ENCODE results near the gene GLYAT. TPM values are rescaled to one million over a fixed set of nuclear protein-coding genes. Genes with fewer than 3 reads are reported as not detected.

GLYAT gene
- total RNA-seq, 1 donor = not detected

- H3K4me2 ChIP-seq (ENCODE audit: insufficient read depth, low read length) = no peak overlapping the region
- no peaks in the 10 kb centered on the region for H4K20me1 ChIP-seq (ENCODE audit: insufficient read depth, low read length)
- H3K27ac ChIP-seq (ENCODE audit: low read depth, low read length) = no peak overlapping the region
- TF ChIP-seq CTCF (IDR thresholded peaks at IDR 0.05; ENCODE audit: extremely low read depth, low read depth, low read length) = no peak
- H3K36me3 ChIP-seq (ENCODE audit: insufficient read depth, low read length) = no peaks in the 10 kb centered on the region
- H3K79me2 ChIP-seq (ENCODE audit: insufficient read depth, low read length) = no peaks in the 10 kb centered on the region
- no peak for DNase-seq (ENCODE audit: insufficient read length, low spot score, missing footprints)
- no peaks in the 10 kb centered on the region for H3K9me3 ChIP-seq (ENCODE audit: low read depth, low read length)
- no peaks in the 10 kb centered on the region for H3K27me3 ChIP-seq (ENCODE audit: insufficient read depth, low read length)
- no peak overlapping the region for H3K4me3 ChIP-seq (ENCODE audit: insufficient read depth, low read length)
- no peak overlapping the region for H2AFZ ChIP-seq (ENCODE audit: low read length)
- H3K4me1 ChIP-seq (ENCODE audit: insufficient read depth, low read length) = no peaks in the 10 kb centered on the region
Observed at GRCh38 chr11:58742981-58743880, 11.5 kb upstream of the GLYAT start.

- Histone ChIP-seq H2AFZ (ENCODE audit: low read length) (no peak overlapping the region), H3K27me3 (ENCODE audit: insufficient read depth, low read length) (no peaks in the 10 kb centered on the region), H3K4me1 (ENCODE audit: insufficient read depth, low read length) (no peaks in the 10 kb centered on the region), H3K36me3 (ENCODE audit: insufficient read depth, low read length) (no peaks in the 10 kb centered on the region), H3K79me2 (ENCODE audit: insufficient read depth, low read length) (no peaks in the 10 kb centered on the region), H3K4me3 (ENCODE audit: insufficient read depth, low read length) (no peak overlapping the region), H3K27ac (ENCODE audit: low read depth, low read length) (no peak overlapping the region), H3K9me3 (ENCODE audit: low read depth, low read length) (no peaks in the 10 kb centered on the region), H4K20me1 (ENCODE audit: insufficient read depth, low read length) (no peaks in the 10 kb centered on the region), H3K4me2 (ENCODE audit: insufficient read depth, low read length) (no peak overlapping the region)
- no peak for TF ChIP-seq CTCF (IDR thresholded peaks at IDR 0.05; ENCODE audit: extremely low read depth, low read depth, low read length)
- DNase-seq (ENCODE audit: insufficient read length, low spot score, missing footprints) = no peak
Observed at GRCh38 chr11:58742140-58742539, 10.4 kb upstream of the GLYAT start.

- Histone ChIP-seq H4K20me1 (ENCODE audit: insufficient read depth, low read length) (no peaks in the 10 kb centered on the region), H3K36me3 (ENCODE audit: insufficient read depth, low read length) (no peaks in the 10 kb centered on the region), H3K27ac (ENCODE audit: low read depth, low read length) (no peak overlapping the region), H3K4me3 (ENCODE audit: insufficient read depth, low read length) (no peak overlapping the region), H3K4me1 (ENCODE audit: insufficient read depth, low read length) (no peaks in the 10 kb centered on the region), H3K27me3 (ENCODE audit: insufficient read depth, low read length) (no peaks in the 10 kb centered on the region), H3K79me2 (ENCODE audit: insufficient read depth, low read length) (no peaks in the 10 kb centered on the region), H2AFZ (ENCODE audit: low read length) (no peak overlapping the region), H3K9me3 (ENCODE audit: low read depth, low read length) (no peaks in the 10 kb centered on the region), H3K4me2 (ENCODE audit: insufficient read depth, low read length) (no peak overlapping the region)
- DNase-seq (ENCODE audit: insufficient read length, low spot score, missing footprints) = no peak
- TF ChIP-seq CTCF (IDR thresholded peaks at IDR 0.05; ENCODE audit: extremely low read depth, low read depth, low read length) = no peak
Observed at GRCh38 chr11:58741127-58741526, 9.4 kb upstream of the GLYAT start.

GRCh38 chr11:58740447-58740846 is 8.7 kb upstream of the GLYAT start:
- H3K4me3 ChIP-seq (ENCODE audit: insufficient read depth, low read length) = no peak overlapping the region
- no peaks in the 10 kb centered on the region for H3K27me3 ChIP-seq (ENCODE audit: insufficient read depth, low read length)
- no peaks in the 10 kb centered on the region for H4K20me1 ChIP-seq (ENCODE audit: insufficient read depth, low read length)
- no peak for TF ChIP-seq CTCF (IDR thresholded peaks at IDR 0.05; ENCODE audit: extremely low read depth, low read depth, low read length)
- no peaks in the 10 kb centered on the region for H3K4me1 ChIP-seq (ENCODE audit: insufficient read depth, low read length)
- no peak for DNase-seq (ENCODE audit: insufficient read length, low spot score, missing footprints)
- H3K79me2 ChIP-seq (ENCODE audit: insufficient read depth, low read length) = no peaks in the 10 kb centered on the region
- H3K27ac ChIP-seq (ENCODE audit: low read depth, low read length) = no peak overlapping the region
- H3K9me3 ChIP-seq (ENCODE audit: low read depth, low read length) = no peaks in the 10 kb centered on the region
- H2AFZ ChIP-seq (ENCODE audit: low read length) = no peak overlapping the region
- no peak overlapping the region for H3K4me2 ChIP-seq (ENCODE audit: insufficient read depth, low read length)
- H3K36me3 ChIP-seq (ENCODE audit: insufficient read depth, low read length) = no peaks in the 10 kb centered on the region
